GM23338 (cell line): Measurements from ENCODE around the gene NT5DC4. TPM values are rescaled to one million over a fixed set of nuclear protein-coding genes. Genes with fewer than 3 reads are reported as not detected.

Experiments used
- ATAC-seq: fragments of 200-7000 bp; cut with Tn5 transposase; 3 replicates; pipeline ENCODE4 v1.9.1; 2020
- DNase-seq: peaks from one replicate; pipeline ENCODE4 v3.0.0-alpha.2; 2015; ENCODE audit warnings: low spot score
- H2AFZ ChIP-seq: fragments of 200-600 bp; sonication (generic); 2 replicates; pipeline ENCODE4 v1.8.0; 2016; ENCODE audit warnings: antibody characterized with exemption, mild to moderate bottlenecking, moderate library complexity
- H3F3A ChIP-seq: fragments of 200-600 bp; sonication (generic); replicated peaks from 2 replicates; pipeline ENCODE4 v1.8.0; 2017; ENCODE audit warnings: antibody characterized with exemption, mixed run types, low read depth
- H3K27ac ChIP-seq: fragments of 200-600 bp; sonication (generic); 2 replicates; pipeline ENCODE4 v1.6.1; 2016; ENCODE audit warnings: low read depth
- H3K27me3 ChIP-seq: fragments of 200-600 bp; sonication (generic); 2 replicates; pipeline ENCODE4 v1.8.0; 2016; ENCODE audit warnings: mild to moderate bottlenecking, mixed run types, moderate library complexity; ENCODE audit not compliant: insufficient read depth
- H3K36me3 ChIP-seq: fragments of 200-600 bp; sonication (generic); 2 replicates; pipeline ENCODE4 v1.8.0; 2016; ENCODE audit warnings: mild to moderate bottlenecking; ENCODE audit not compliant: insufficient read depth
- H3K4me1 ChIP-seq: fragments of 200-600 bp; sonication (generic); 2 replicates; pipeline ENCODE4 v1.8.0; 2016; ENCODE audit warnings: mild to moderate bottlenecking, moderate library complexity; ENCODE audit not compliant: insufficient read depth
- H3K4me2 ChIP-seq: fragments of 200-600 bp; sonication (generic); 2 replicates; pipeline ENCODE4 v1.7.1; 2017; ENCODE audit warnings: mixed run types
- H3K4me3 ChIP-seq: fragments of 200-600 bp; sonication (generic); 2 replicates; pipeline ENCODE4 v1.6.1; 2016; ENCODE audit warnings: mixed run types
- H3K79me2 ChIP-seq: fragments of 200-600 bp; sonication (generic); replicated peaks from 2 replicates; pipeline ENCODE4 v1.8.0; 2017; ENCODE audit warnings: mild to moderate bottlenecking; ENCODE audit not compliant: insufficient read depth
- H3K9me2 ChIP-seq: fragments of 200-600 bp; sonication (generic); 2 replicates; pipeline ENCODE4 v1.8.0; 2017; ENCODE audit not compliant: insufficient read depth
- H4K20me1 ChIP-seq: fragments of 200-600 bp; sonication (generic); replicated peaks from 2 replicates; pipeline ENCODE4 v1.8.0; 2017; ENCODE audit warnings: mild to moderate bottlenecking; ENCODE audit not compliant: insufficient read depth
- H3K27ac Mint-ChIP-seq: 2 replicates; pipeline ENCODE4 v1.8.0; 2020; ENCODE audit warnings: inconsistent platforms, mild to moderate bottlenecking, moderate library complexity, mixed read lengths
- H3K27me3 Mint-ChIP-seq: 3 replicates; pipeline ENCODE4 v1.8.0; 2022; ENCODE audit warnings: low read depth, mild to moderate bottlenecking, moderate library complexity, mixed read lengths, inconsistent platforms; ENCODE audit not compliant: insufficient read depth, poor library complexity
- H3K36me3 Mint-ChIP-seq: 3 replicates; pipeline ENCODE4 v1.8.0; 2021; ENCODE audit warnings: low read depth, mild to moderate bottlenecking, inconsistent platforms, moderate library complexity, mixed read lengths
- H3K4me1 Mint-ChIP-seq: 3 replicates; pipeline ENCODE4 v1.8.0; 2020; ENCODE audit warnings: mild to moderate bottlenecking, inconsistent platforms, mixed read lengths
- H3K4me3 Mint-ChIP-seq: 3 replicates; pipeline ENCODE4 v1.8.0; 2021; ENCODE audit warnings: moderate library complexity, mild to moderate bottlenecking, inconsistent platforms, mixed read lengths
- H3K9me3 Mint-ChIP-seq: 3 replicates; pipeline ENCODE4 v1.8.0; 2020; ENCODE audit warnings: moderate library complexity, mild to moderate bottlenecking, inconsistent platforms, mixed read lengths
- CREB1 ChIP-seq: fragments of 250-450 bp; sonication (Bioruptor Pico); IDR thresholded peaks from 2 replicates; pipeline ENCODE4 v1.5.0; 2020; ENCODE audit warnings: low read depth, mild to moderate bottlenecking, moderate library complexity
- CTCF ChIP-seq, 2 experiments: fragments of 200-600 bp in 1 of 2; sonication (generic) in 1 of 2; conservative IDR thresholded peaks; 2 replicates each; pipeline versions ENCODE4 v1.5.1 to v1.6.1; 2016 to 2017; ENCODE audit warnings: antibody characterized with exemption in 2 of 2, low read depth in 2 of 2, mild to moderate bottlenecking in 2 of 2, moderate library complexity in 1 of 2
- ETS1 ChIP-seq: IDR thresholded peaks from 2 replicates; pipeline ENCODE4 v1.6.1; 2016; ENCODE audit warnings: antibody characterized with exemption
- EZH2 ChIP-seq: fragments of 200-600 bp; sonication (generic); IDR thresholded peaks from one replicate; pipeline ENCODE4 v1.8.0; 2017; ENCODE audit warnings: antibody characterized with exemption, mild to moderate bottlenecking, low read depth; ENCODE audit not compliant: unreplicated experiment
- EZH2phosphoT487 ChIP-seq: fragments of 200-600 bp; sonication (generic); IDR thresholded peaks from one replicate; pipeline ENCODE4 v1.8.1; 2018; ENCODE audit warnings: antibody characterized with exemption; ENCODE audit not compliant: unreplicated experiment
- JUNB ChIP-seq: IDR thresholded peaks from one replicate; pipeline ENCODE4 v1.6.1; 2016; ENCODE audit warnings: antibody characterized with exemption; ENCODE audit not compliant: unreplicated experiment
- NANOG ChIP-seq: IDR thresholded peaks from 2 replicates; pipeline ENCODE4 v1.6.1; 2016; ENCODE audit warnings: antibody characterized with exemption, borderline replicate concordance
- POLR2AphosphoS5 ChIP-seq: IDR thresholded peaks from 2 replicates; pipeline ENCODE4 v1.6.1; 2016; ENCODE audit warnings: antibody characterized with exemption, low read depth
- ZNF462 ChIP-seq: fragments of 250-450 bp; sonication (Bioruptor Pico); IDR thresholded peaks from 2 replicates; pipeline ENCODE4 v1.5.0; 2020; ENCODE audit warnings: mild to moderate bottlenecking, moderate library complexity
- polyA plus RNA-seq: library from polyadenylated mRNA; unstranded; fragments of >200 nt; fragmentation: Nextera tagmentation; extraction: Ambion mirVana; gene quantifications from 2 replicates; pipeline ENCODE4 v1.2.1, GENCODE V29; 2016
- total RNA-seq: library from RNA; depleted of rRNA; stranded (reverse); fragments of >200 nt; shearing (Covaris generic); gene quantifications from 2 replicates; pipeline ENCODE4 v1.2.3, GENCODE V29; 2014

The NT5DC4 gene
- total and polyA plus RNA-seq, 2 experiments from 2014 or later: not detected

- H3K27ac ChIP-seq: no peak overlapping the region
- Mint-ChIP-seq H3K27me3 (no peaks in the 10 kb centered on the region), H3K4me1 (no peaks in the 10 kb centered on the region), H3K36me3 (peaks cover 48% of the 10 kb centered on the region), H3K9me3 (no peaks in the 10 kb centered on the region), H3K27ac (no peak overlapping the region), H3K4me3 (no peak overlapping the region)
- no peak overlapping the region for H3K4me2 ChIP-seq
- H3F3A ChIP-seq: no peaks in the 10 kb centered on the region
- H3K9me2 ChIP-seq: no peaks in the 10 kb centered on the region
- no peaks in the 10 kb centered on the region for H3K27me3 ChIP-seq
- no peaks in the 10 kb centered on the region for H3K79me2 ChIP-seq
- H2AFZ ChIP-seq: no peak overlapping the region
- peaks cover 35% of the 10 kb centered on the region for H3K36me3 ChIP-seq
- no peak for TF ChIP-seq ZNF462
- TF ChIP-seq ETS1: no peak
- TF ChIP-seq CTCF (conservative IDR thresholded peaks at IDR 0.05; ENCODE audit: low read depth in 2 of 2): no peak
- no peak for TF ChIP-seq JUNB
- TF ChIP-seq CREB1 (CRISPR knock-in tag): no peak
- no peak for TF ChIP-seq NANOG
- no peak for TF ChIP-seq EZH2
- no peak for TF ChIP-seq EZH2phosphoT487
- TF ChIP-seq POLR2AphosphoS5: no peak
- no peak overlapping the region for H3K4me3 ChIP-seq
- H4K20me1 ChIP-seq: no peaks in the 10 kb centered on the region; the same call in 1 of the 2 replicates
- H3K4me1 ChIP-seq: no peaks in the 10 kb centered on the region
- DNase-seq (no peak), ATAC-seq (no peak)
These were observed 34.6 kb downstream of the NT5DC4 start for GRCh38 chr2:112755444-112755843.
